Measurements from ENCODE around the gene CD83.

DNA sequence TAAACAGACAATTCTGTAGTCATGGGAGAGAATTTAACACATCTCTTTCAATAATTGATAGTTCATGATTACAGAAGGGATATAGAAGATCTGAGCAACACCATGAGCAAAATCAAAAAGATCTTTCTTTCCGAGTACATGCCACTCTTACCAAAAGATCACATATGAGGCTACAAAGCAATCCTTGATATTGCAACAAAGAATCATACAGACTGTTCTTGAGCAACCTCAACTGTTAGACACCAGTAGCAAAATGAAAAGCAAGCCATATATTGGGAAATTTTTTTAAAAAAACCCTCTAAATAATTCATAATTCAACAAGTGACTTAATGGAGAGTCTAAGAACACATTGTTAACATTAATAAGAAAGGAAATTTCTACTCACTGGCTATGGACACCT is 3.6 kb upstream of the CD83 start:
- TF ChIP-seq, protein P1, sequence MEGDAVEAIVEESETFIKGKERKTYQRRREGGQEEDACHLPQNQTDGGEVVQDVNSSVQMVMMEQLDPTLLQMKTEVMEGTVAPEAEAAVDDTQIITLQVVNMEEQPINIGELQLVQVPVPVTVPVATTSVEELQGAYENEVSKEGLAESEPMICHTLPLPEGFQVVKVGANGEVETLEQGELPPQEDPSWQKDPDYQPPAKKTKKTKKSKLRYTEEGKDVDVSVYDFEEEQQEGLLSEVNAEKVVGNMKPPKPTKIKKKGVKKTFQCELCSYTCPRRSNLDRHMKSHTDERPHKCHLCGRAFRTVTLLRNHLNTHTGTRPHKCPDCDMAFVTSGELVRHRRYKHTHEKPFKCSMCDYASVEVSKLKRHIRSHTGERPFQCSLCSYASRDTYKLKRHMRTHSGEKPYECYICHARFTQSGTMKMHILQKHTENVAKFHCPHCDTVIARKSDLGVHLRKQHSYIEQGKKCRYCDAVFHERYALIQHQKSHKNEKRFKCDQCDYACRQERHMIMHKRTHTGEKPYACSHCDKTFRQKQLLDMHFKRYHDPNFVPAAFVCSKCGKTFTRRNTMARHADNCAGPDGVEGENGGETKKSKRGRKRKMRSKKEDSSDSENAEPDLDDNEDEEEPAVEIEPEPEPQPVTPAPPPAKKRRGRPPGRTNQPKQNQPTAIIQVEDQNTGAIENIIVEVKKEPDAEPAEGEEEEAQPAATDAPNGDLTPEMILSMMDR (conservative IDR thresholded peaks at IDR 0.05; ENCODE audit: low read depth, low read length): no peak
- TF ChIP-seq EZH2 (IDR thresholded peaks at IDR 0.05; ENCODE audit: low read length, unreplicated experiment) (no peak), EZH2phosphoT487 (IDR thresholded peaks at IDR 0.05; ENCODE audit: borderline replicate concordance, low read length) (no peak)
